ENCODE results near the gene KLF13. TPM values are rescaled to one million over a fixed set of nuclear protein-coding genes. Genes with fewer than 3 reads are reported as not detected.

KLF13 gene
- polyA plus RNA-seq, 1 donor (not counting 4 experiments of a cell fraction or from before 2014, with no cell fraction given): 66.7 TPM

DNA sequence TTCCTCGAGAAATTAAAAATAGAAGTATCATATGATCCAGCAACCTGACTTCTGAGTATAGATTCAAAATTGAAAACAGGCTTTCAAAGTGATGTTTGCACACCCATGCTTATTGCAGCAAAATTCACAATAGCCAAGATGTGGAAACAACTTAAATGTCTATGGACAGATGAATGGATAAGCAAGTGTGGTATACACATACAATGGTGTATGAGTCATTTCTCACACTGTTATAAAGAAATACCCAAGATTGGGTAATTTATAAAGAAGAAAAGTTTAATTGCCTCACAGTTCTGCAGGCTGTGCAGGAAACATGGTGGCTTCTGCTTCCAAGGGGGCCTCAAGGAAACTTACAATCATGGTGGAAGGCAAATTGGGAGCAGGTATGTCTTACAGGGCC, 100.8 kb downstream of the KLF13 start:
- Histone ChIP-seq H3K79me2 (ENCODE audit: control insufficient read depth, insufficient read depth, low read length) (no peaks in the 10 kb centered on the region), H3K27ac (ENCODE audit: control insufficient read depth, insufficient read depth, low read length) (no peak overlapping the region), H3K36me3 (ENCODE audit: control insufficient read depth in 2 of 2, extremely low read depth in 1 of 2, insufficient read depth in 2 of 2, low read length in 2 of 2) (no peaks in the 10 kb centered on the region), H3K9me1 (ENCODE audit: control insufficient read depth, extremely low read depth, insufficient read depth, low read length) (no peaks in the 10 kb centered on the region), H3K4me2 (ENCODE audit: control insufficient read depth, extremely low read depth, insufficient read depth, low read depth, low read length) (no peak overlapping the region), H2AFZ (ENCODE audit: control insufficient read depth, low read length) (no peak overlapping the region), H4K20me1 (ENCODE audit: control insufficient read depth, extremely low read depth, insufficient read depth, low read length) (no peaks in the 10 kb centered on the region), H3K9ac (ENCODE audit: control insufficient read depth, extremely low read depth, insufficient read depth, low read length) (no peak overlapping the region), H3K27me3 (ENCODE audit: control insufficient read depth, extremely low read depth, insufficient read depth, low read length) (no peaks in the 10 kb centered on the region), H3K4me3 (ENCODE audit: control insufficient read depth in 2 of 3, extremely low read depth in 1 of 3, insufficient read depth in 2 of 3, low read depth in 1 of 3, low read length in 3 of 3) (no peak overlapping the region), H3K9me3 (ENCODE audit: control insufficient read depth, low read depth, low read length) (no peaks in the 10 kb centered on the region), H3K4me1 (ENCODE audit: control insufficient read depth, extremely low read depth, insufficient read depth, low read length) (peaks cover 2% of the 10 kb centered on the region)
- dilution Hi-C loops (cut with MboI; ENCODE audit: extremely low pct_ligation_motif_present, low sequenced_read_pairs): no loop called here
- TF ChIP-seq, protein P1, sequence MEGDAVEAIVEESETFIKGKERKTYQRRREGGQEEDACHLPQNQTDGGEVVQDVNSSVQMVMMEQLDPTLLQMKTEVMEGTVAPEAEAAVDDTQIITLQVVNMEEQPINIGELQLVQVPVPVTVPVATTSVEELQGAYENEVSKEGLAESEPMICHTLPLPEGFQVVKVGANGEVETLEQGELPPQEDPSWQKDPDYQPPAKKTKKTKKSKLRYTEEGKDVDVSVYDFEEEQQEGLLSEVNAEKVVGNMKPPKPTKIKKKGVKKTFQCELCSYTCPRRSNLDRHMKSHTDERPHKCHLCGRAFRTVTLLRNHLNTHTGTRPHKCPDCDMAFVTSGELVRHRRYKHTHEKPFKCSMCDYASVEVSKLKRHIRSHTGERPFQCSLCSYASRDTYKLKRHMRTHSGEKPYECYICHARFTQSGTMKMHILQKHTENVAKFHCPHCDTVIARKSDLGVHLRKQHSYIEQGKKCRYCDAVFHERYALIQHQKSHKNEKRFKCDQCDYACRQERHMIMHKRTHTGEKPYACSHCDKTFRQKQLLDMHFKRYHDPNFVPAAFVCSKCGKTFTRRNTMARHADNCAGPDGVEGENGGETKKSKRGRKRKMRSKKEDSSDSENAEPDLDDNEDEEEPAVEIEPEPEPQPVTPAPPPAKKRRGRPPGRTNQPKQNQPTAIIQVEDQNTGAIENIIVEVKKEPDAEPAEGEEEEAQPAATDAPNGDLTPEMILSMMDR (optimal IDR thresholded peaks at IDR 0.05 in 1 of 3, IDR thresholded peaks at IDR 0.05 in 1 of 3, conservative IDR thresholded peaks at IDR 0.05 in 1 of 3; ENCODE audit: extremely low read depth in 1 of 3, insufficient read depth in 2 of 3, low read length in 3 of 3): no peak
- TF ChIP-seq EZH2 (IDR thresholded peaks at IDR 0.05; ENCODE audit: low read length): no peak
- DNase-seq (ENCODE audit: low read depth, low spot score) (no peak), FAIRE-seq (peak; percentile 44)

Other genes with a start within 250 kb of the KLF13 start
- gene TRPM1, start 225.1 kb upstream of the KLF13 start, polyA plus RNA-seq: 0.17 to 0.18 TPM in 2 of 3 replicates, not detected in the other